Stimulated activated CD8-positive, alpha-beta memory T cell treated with anti-CD3 and anti-CD28 coated beads, Interleukin-15, amount 100 ng/mL, for 1 hour (primary cell): ENCODE results near the gene SNX10.

Source experiments
- DNase-seq: peaks from one replicate; pipeline ENCODE4 v3.0.0-alpha.2; 2020; ENCODE audit warnings: low read depth

The SNX10 gene

DNA sequence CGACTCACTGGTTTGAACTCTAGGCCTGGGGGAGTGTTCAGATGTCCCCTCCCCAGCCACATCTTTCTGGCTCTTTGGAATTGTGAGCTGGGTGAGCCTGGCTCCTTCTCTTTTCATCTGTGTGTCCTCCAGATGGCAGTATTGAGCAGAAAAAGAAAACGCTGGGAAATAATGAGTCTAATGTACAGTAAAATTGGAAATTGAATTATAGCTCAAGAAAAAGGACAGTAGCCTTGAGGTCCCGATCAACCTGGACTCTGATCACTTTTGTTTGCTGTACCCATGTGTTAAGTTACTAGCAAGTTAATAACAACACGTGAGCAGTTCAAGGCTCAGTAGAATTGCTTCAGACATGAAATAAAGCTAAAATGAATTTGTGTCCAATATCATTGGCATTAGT, 77.9 kb downstream of the SNX10 start:
- no peak for DNase-seq

- DNase-seq: no peak
Measured at GRCh38 chr7:26370011-26370410, 78.3 kb downstream of the SNX10 start.

DNA sequence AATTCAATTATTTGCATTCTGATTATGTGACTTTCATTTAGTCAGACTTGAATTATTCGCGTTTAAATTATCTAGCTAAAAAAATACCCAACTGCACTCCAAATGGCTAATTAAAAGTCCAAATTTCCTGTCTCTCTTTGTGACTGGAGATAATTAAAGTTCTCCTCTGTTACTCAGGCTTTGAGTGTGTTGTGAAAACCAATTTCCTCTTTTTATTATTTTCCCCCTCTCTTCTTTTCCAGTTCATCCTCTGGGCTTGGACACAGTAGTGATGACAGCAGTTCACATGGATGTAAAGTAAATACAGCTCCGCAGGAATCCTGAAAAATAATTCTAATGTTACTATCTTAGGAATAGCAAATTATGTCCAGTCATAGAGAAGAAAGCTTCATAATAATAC, 80.6 kb downstream of the SNX10 start:
- DNase-seq: no peak

DNA sequence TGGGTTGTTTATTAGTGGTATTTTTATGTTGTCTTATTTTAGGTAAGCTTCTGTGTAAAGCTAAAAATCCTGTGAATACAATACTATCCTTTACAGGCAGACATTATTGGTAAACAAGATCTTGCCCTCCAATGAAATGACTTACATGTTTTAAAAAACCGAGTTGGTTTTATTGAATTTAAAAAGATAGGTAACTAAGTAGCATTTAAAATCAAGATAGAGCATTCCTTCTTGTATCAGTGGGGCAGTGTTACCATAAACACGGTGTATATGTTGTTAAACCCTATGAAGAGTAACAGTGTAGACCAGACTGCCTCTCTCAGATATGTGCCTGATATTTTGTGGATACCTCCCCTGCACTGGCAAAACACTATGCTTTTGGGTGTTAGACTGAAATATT, 81.0 kb downstream of the SNX10 start:
- no peak for DNase-seq

GRCh38 chr7:26374647-26375373, 83.1 kb downstream of the SNX10 start:
- DNase-seq: no peak

DNA sequence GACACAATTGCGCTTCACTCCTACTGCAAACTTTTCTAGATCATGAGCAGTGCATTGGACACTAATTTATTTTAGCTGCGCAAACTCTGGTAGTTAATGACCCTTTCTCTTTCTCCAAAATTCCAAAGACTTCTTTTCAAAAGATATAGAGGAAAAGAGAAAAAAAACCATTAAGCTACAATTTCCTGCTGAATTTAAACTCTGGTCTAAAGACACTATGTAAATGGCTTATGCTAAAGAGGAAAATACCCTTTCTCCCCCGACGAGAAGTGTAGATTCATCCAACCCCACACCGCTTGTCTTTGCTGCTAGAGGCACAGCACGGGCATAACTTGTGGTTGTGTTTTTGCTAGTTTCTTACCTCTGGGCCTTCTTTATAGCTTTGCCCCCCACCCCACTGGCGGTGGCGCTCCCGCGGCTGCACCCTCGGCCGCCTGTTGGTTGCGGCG, 84.1 kb downstream of the SNX10 start:
- DNase-seq: no peak

DNA sequence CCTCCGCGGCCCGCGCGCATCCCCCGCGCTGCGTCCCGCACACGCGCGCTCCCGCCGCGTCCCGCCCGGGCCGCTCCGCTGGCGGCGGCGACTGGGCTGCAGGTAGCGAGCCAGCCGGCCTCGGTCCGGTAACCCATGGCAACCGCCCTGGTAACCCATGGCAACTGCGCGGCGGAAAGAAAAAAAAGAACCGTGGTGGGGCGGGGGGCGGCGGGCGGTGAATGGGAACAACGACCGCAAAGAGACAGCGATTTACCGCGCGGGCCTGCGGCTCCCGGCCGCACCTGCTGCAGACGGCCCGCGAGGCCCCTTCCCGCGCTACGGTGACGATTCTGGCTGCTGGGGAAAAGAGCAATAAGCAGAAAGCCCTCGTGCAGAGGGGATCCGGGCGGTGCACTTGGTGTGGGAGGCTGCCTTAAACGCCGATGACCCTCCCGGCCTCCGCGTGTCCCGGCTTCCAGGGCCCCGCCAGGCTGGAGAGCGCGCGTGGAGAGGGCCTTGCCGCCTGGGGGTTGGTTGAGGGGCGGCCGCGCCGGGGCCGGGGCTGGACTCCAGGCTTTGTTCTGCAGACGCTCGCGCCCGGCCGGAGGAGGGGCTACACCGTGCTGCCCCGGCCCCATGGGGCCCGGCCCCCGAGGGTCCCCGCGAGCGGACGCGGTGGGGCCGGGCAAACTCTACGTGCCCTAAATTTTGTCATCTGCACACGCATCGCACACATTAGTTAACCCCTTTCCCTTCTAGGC, 84.7 kb downstream of the SNX10 start:
- DNase-seq: no peak

DNA sequence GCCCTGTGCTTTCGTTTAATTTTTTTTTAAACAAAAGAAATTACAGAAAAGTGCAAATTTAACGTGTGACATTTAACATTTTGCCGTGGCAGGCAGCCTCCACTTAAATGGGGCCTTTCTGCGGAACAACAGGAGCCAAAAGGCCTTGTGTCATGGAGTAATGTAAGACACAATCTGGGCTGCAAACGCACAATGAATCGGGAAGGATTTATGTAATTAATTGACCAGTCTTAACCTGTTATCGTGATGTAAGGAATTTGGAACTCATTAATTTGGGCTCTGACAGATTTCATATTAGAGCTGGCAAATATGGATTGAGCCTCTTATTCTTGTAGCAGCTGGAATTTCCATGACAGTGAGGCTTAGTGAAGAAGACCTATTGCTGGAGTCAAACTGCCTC, 86.4 kb downstream of the SNX10 start:
- DNase-seq: no peak

- DNase-seq: no peak
Measured at GRCh38 chr7:26379711-26380110, 88.0 kb downstream of the SNX10 start.

- no peak for DNase-seq
Measured at GRCh38 chr7:26381476-26382353, 90.1 kb downstream of the SNX10 start.

DNA sequence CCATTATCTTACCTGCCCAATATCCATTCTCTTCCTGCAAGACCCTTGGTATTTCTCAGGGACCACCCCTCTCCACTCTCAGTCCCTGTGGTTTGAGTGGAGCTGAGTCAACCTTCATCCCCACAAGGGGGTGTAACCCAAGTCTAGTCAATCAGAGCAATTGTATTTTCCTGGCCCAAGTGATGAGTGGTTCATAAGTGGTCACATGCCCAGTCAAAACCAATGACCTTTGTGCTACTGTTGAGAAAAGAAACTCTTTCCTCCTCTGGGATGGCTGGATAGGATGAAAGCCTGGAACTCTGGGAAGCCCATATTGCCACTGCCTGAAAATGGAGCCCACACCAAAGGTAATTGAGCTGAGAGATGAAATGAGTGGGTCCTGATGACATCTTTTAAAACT, 93.6 kb downstream of the SNX10 start:
- no peak for DNase-seq

GRCh38 chr7:26387731-26388130, 96.1 kb downstream of the SNX10 start:
- DNase-seq: no peak

DNA sequence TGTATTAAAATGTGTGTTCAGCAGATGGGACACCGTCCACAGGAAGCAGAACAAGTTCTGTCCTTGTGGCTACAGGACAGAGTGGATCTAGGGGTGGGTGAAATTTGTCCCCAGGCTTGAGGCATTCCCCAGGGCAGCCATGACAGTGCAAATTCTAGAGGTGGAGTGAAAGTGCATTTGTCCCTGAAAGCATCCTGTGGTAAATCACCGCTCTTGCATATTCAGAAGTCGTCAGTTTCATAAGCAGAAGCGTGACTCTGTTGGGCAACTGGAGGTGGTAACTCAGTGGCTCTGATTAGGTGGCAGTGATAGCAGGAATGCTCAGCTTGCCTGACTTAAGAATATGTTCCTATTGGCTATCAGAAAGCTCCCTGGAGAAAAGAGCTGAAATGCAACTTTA, 96.6 kb downstream of the SNX10 start:
- no peak for DNase-seq

DNA sequence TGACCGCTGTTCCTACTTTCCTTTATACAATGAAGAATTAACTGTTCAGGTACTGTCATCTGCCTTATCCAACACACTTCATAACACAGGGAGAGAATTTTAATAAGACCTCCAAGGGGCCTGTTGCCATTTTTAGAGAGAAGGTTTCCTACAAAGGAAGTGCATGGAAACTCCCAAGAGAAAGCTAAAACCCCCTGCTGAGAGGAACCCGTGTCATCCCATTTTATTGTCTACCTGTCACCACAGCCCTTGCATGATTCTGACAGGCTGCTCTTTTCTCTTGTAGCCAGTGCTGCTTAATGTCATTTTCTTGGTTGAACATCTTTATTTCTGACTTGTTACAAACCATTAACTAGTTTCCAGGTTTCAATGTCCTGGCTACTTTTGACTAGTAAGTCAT, 98.4 kb downstream of the SNX10 start:
- DNase-seq: no peak

DNA sequence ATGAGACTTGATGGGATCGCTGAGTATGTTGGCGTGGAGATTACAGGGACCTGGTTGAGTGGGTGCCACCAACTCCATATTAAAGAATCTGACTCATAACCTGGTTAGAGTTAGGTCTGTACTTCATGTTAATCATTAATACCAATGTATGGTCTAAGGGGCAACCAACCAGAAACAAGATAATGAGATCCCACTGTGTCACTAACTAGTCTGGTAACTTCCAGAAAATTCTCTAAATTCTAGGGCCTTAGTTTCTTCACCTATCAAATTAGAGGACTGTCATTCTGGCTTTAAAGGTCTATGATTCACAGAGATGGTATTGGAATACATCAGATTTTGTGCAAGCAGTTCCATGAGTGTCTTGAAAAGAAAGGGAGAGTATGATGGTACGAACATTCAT, 102.2 kb downstream of the SNX10 start:
- no peak for DNase-seq

DNA sequence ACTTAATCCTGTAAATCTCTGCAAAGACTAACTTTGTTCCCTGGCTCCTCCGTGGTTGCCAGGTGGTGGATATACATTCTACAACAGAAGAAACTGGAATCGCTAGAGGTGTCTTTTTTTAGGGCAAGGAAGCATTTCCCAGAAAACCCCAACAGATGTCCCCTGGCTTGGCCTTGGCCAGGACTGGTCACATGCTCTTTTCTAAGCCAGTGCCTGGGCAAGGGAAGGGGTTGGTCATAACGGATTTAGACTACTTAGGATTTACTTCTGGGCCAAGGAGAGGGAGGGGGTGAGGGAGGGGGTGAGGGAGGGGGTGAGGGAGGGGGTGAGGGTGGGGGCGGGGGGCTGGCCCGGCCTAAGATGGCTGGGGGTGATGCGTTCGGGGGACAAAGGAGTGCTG, 105.7 kb downstream of the SNX10 start:
- no peak for DNase-seq

GRCh38 chr7:26397796-26398426, 106.2 kb downstream of the SNX10 start:
- DNase-seq: no peak

- DNase-seq: no peak
Measured at GRCh38 chr7:26398427-26398755, 106.7 kb downstream of the SNX10 start.

GRCh38 chr7:26398756-26399509, 107.3 kb downstream of the SNX10 start:
- no peak for DNase-seq

DNA sequence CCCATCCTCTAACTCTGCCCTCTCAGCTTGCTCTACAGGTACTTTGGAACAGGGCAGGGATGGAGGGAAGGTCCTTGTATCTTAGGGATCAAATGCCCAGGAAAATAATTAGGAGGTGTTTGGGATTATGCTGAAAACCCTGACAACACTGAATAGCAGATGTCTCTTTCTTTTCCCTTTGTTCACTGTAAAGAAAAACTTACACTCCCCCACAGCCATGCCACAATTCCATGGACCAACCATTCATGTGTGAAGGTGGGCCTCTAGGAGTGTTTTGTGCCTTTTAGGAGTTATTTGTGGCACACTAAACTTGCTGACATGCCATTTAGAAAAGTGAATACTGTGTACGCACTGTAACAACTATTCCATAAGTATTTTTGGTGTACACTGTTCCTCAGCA, 108.1 kb downstream of the SNX10 start:
- DNase-seq: no peak

- no peak for DNase-seq
Measured at GRCh38 chr7:26403640-26404039, 112.0 kb downstream of the SNX10 start.
